MM.1S (cell line): ENCODE data around the gene BFSP1.

Experiments used
- EZH2 ChIP-seq: fragments of 300-600 bp; sonication (generic); optimal IDR thresholded peaks from 2 replicates; pipeline ENCODE3; 2017; ENCODE audit warnings: low read depth, mild to moderate bottlenecking, antibody characterized with exemption, low read length, mixed read lengths
- TF ChIP-seq, protein P1 (sequence below): fragments of 300-600 bp; sonication (generic); IDR thresholded peaks from 2 replicates; pipeline ENCODE4 v1.5.1; 2016; ENCODE audit warnings: antibody characterized with exemption, low read length, mixed read lengths

DNA sequence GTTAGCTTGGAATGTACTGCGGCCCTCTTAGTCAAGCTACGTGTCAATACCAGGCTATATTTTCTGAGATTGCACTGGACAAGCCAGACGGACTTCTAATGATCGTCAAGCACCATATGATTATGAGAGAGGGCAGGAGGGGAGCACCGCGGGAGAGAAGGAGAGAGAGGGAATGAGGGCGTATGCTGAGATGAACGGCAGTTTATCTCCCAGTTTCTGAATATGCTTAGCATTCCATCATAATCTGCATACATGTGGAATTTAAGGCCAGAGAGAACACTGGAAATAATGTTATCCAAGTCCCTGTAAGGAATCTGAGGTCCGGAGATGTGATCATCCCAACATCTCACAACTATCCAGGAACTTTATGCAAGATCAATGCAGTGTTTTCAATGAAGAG lies 60.2 kb downstream of the BFSP1 start:
- TF ChIP-seq, protein P1, sequence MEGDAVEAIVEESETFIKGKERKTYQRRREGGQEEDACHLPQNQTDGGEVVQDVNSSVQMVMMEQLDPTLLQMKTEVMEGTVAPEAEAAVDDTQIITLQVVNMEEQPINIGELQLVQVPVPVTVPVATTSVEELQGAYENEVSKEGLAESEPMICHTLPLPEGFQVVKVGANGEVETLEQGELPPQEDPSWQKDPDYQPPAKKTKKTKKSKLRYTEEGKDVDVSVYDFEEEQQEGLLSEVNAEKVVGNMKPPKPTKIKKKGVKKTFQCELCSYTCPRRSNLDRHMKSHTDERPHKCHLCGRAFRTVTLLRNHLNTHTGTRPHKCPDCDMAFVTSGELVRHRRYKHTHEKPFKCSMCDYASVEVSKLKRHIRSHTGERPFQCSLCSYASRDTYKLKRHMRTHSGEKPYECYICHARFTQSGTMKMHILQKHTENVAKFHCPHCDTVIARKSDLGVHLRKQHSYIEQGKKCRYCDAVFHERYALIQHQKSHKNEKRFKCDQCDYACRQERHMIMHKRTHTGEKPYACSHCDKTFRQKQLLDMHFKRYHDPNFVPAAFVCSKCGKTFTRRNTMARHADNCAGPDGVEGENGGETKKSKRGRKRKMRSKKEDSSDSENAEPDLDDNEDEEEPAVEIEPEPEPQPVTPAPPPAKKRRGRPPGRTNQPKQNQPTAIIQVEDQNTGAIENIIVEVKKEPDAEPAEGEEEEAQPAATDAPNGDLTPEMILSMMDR, result no peak
- no peak for TF ChIP-seq EZH2
